Spinal cord (tissue), 10 donors: ENCODE data around the gene SARNP. TPM values are rescaled to one million over a fixed set of nuclear protein-coding genes. Genes with fewer than 3 reads are reported as not detected.
A peak's percentile ranks its signal among the peaks of the same experiment; 100 is the strongest.

Source experiments
- DNase-seq, 6 donors: peaks; one replicate each; pipeline versions ENCODE4 v3.0.0 to v3.0.0-alpha.2; 2013 to 2015; ENCODE audit warnings: low spot score in 6 of 6, low read depth in 4 of 6
- H3K27ac ChIP-seq: one replicate; pipeline ENCODE4 v1.5.1; 2013; ENCODE audit warnings: low read depth, low read length, control low read depth
- H3K27me3 ChIP-seq: one replicate; pipeline ENCODE4 v1.6.1; 2013; ENCODE audit warnings: low read length; ENCODE audit not compliant: control insufficient read depth, insufficient read depth
- H3K36me3 ChIP-seq: one replicate; pipeline ENCODE4 v1.6.1; 2013; ENCODE audit warnings: low read length; ENCODE audit not compliant: control insufficient read depth, insufficient read depth
- H3K4me1 ChIP-seq: one replicate; pipeline ENCODE4 v1.6.1; 2013; ENCODE audit warnings: low read length; ENCODE audit not compliant: control insufficient read depth, insufficient read depth
- H3K4me3 ChIP-seq: one replicate; pipeline ENCODE4 v1.5.1; 2013; ENCODE audit warnings: low read depth, low read length, control low read depth
- H3K9me3 ChIP-seq: one replicate; pipeline ENCODE4 v1.6.1; 2013; ENCODE audit warnings: low read length; ENCODE audit not compliant: control insufficient read depth, insufficient read depth
- WGBS: methylation state at CpG from one replicate; pipeline ENCODE4 v1.1.5; 2013; ENCODE audit warnings: missing lambda C conversion rate; ENCODE audit not compliant: insufficient coverage; 5-methylcytosine and 5-hydroxymethylcytosine counted together
- polyA plus RNA-seq, 2 donors: library from polyadenylated mRNA; unstranded; fragments of 120-200 nt; gene quantifications; one replicate each; pipeline ENCODE4 v1.2.1, GENCODE V29; 2013; ENCODE audit not compliant: insufficient read length in 2 of 2
- small RNA-seq: library from RNA; depleted of rRNA; stranded (forward); fragments of <200 nt; gene quantifications from one replicate; pipeline ENCODE3, GENCODE V24; 2014; ENCODE audit warnings: low replicate concordance
- total RNA-seq, 2 donors: library from RNA; depleted of rRNA in 1 of 2; stranded (reverse); fragments of 120-200 nt in 1 of 2; fragments of >200 nt in 1 of 2; gene quantifications; one replicate each; pipeline versions ENCODE4 v1.2.3 to v1.2.4, GENCODE V29; 2013 to 2014
- donor health status: healthy.

Gene SARNP
- total and polyA plus RNA-seq, 4 donors: 52.9 to 98.1 (median 91.2) TPM

GRCh38 chr12:55707841-55708694 is 109.5 kb downstream of the SARNP start, which contains the start of gene ITGA7:
TSS of gene ITGA7 (minus strand) at chr12:55707904. CDS start at chr12:55707682, 222 bp downstream.
- H3K27ac ChIP-seq: peak within 1 kb of the TSS; percentile 61
- DNase-seq: peak in 3 of 6 donors; percentile 57 to 91 (median 88)
- peaks cover 48% of the 10 kb centered on the region for H3K4me1 ChIP-seq
- H3K27me3 ChIP-seq: peaks cover 17% of the 10 kb centered on the region
- H3K4me3 ChIP-seq: peak within 1 kb of the TSS; percentile 72
- under 1% methylated on average over 24 of the region's 39 CpGs for WGBS
- H3K9me3 ChIP-seq: no peaks in the 10 kb centered on the region
- H3K36me3 ChIP-seq: peaks cover 2% of the 10 kb centered on the region

Small RNA genes within 50 kb of the gene (small RNA-seq; reads per million reads assigned to genes)
- gene AC009779.1: not detected
- gene RF00017: not detected

Other genes with a start within 250 kb of the SARNP start
- gene OR2AP1, start 245.3 kb downstream of the SARNP start, total RNA-seq: not detected
- not detected for gene OR2AP1, start 245.3 kb downstream of the SARNP start, polyA plus RNA-seq
- not detected for gene OR10P1, start 180.8 kb downstream of the SARNP start, total RNA-seq
- gene OR10P1, start 180.8 kb downstream of the SARNP start, polyA plus RNA-seq: not detected
- 10 to 100 TPM; 34.4 to 44.2 TPM for gene ITGA7, start 109.8 kb downstream of the SARNP start, total RNA-seq
- 100 to 1,000 TPM in 1 of 2 donors, 10 to 100 TPM in 1; 88.6 to 115 TPM for gene ITGA7, start 109.8 kb downstream of the SARNP start, polyA plus RNA-seq
- gene BLOC1S1, start 101.7 kb downstream of the SARNP start, total RNA-seq: 100 to 1,000 TPM in 1 of 2 donors, 10 to 100 TPM in 1; 45.7 to 187 TPM
- 100 to 1,000 TPM; 142 to 154 TPM for gene BLOC1S1, start 101.7 kb downstream of the SARNP start, polyA plus RNA-seq
- 10 to 100 TPM in 1 of 2 donors, 1 to 10 TPM in 1; 7.7 to 15.4 TPM for gene RDH5, start 97.3 kb downstream of the SARNP start, total RNA-seq
- gene RDH5, start 97.3 kb downstream of the SARNP start, polyA plus RNA-seq: 10 to 100 TPM in 1 of 2 donors, 1 to 10 TPM in 1; 9.2 to 18.3 TPM
- gene CD63, start 88.7 kb downstream of the SARNP start, total RNA-seq: 100 to 1,000 TPM; 419 to 943 TPM
- gene CD63, start 88.7 kb downstream of the SARNP start, polyA plus RNA-seq: 100 to 1,000 TPM; 485 to 576 TPM
- gene GDF11, start 74.6 kb downstream of the SARNP start, total RNA-seq: 10 to 100 TPM in 1 of 2 donors, 1 to 10 TPM in 1; 9.6 to 10.1 TPM
- gene GDF11, start 74.6 kb downstream of the SARNP start, polyA plus RNA-seq: 10 to 100 TPM; 32.3 to 36.1 TPM
- gene ORMDL2, start 317 bp upstream of the SARNP start, total RNA-seq: 10 to 100 TPM; 12.6 to 29.9 TPM
- 10 to 100 TPM; 23.4 to 25.7 TPM for gene ORMDL2, start 317 bp upstream of the SARNP start, polyA plus RNA-seq
- gene DNAJC14, start 11.9 kb upstream of the SARNP start, total RNA-seq: 10 to 100 TPM; 27.7 to 40.1 TPM
- 10 to 100 TPM; 24.9 to 25.7 TPM for gene DNAJC14, start 11.9 kb upstream of the SARNP start, polyA plus RNA-seq
- gene MMP19, start 25.2 kb upstream of the SARNP start, total RNA-seq: 1 to 10 TPM in 1 of 2 donors, under 1 TPM in 1; 0.20 to 1.5 TPM
- gene MMP19, start 25.2 kb upstream of the SARNP start, polyA plus RNA-seq: under 1 TPM; 0.54 to 0.74 TPM
- gene PYM1, start 110.2 kb upstream of the SARNP start, total RNA-seq: 10 to 100 TPM; 17.8 to 31.5 TPM
- gene PYM1, start 110.2 kb upstream of the SARNP start, polyA plus RNA-seq: 10 to 100 TPM; 33.2 to 36.7 TPM
- gene DGKA, start 113.4 kb upstream of the SARNP start, total RNA-seq: 10 to 100 TPM; 19.5 to 33.3 TPM
- 10 to 100 TPM; 33.1 to 35.0 TPM for gene DGKA, start 113.4 kb upstream of the SARNP start, polyA plus RNA-seq
- 1 to 10 TPM in 1 of 2 donors, under 1 TPM in 1; 0.79 to 8.8 TPM for gene PMEL, start 148.3 kb upstream of the SARNP start, total RNA-seq
- 1 to 10 TPM in 1 of 2 donors, under 1 TPM in 1; 0.70 to 1.5 TPM for gene PMEL, start 148.3 kb upstream of the SARNP start, polyA plus RNA-seq
- 10 to 100 TPM; 14.5 to 54.4 TPM for gene CDK2, start 149.1 kb upstream of the SARNP start, total RNA-seq
- 10 to 100 TPM; 25.5 to 32.0 TPM for gene CDK2, start 149.1 kb upstream of the SARNP start, polyA plus RNA-seq
- 10 to 100 TPM; 77.5 to 93.7 TPM for gene RAB5B, start 156.4 kb upstream of the SARNP start, total RNA-seq
- gene RAB5B, start 156.4 kb upstream of the SARNP start, polyA plus RNA-seq: 100 to 1,000 TPM; 153 to 160 TPM
- 10 to 100 TPM; 17.7 to 46.1 TPM for gene SUOX, start 179.6 kb upstream of the SARNP start, total RNA-seq
- 10 to 100 TPM; 36.7 to 45.6 TPM for gene SUOX, start 179.6 kb upstream of the SARNP start, polyA plus RNA-seq
- gene IKZF4, start 203.3 kb upstream of the SARNP start, total RNA-seq: 1 to 10 TPM; 3.4 to 5.2 TPM
- 10 to 100 TPM; 16.8 to 25.2 TPM for gene IKZF4, start 203.3 kb upstream of the SARNP start, polyA plus RNA-seq
- gene RPS26, start 224.2 kb upstream of the SARNP start, total RNA-seq: 100 to 1,000 TPM in 1 of 2 donors, 10 to 100 TPM in 1; 97.6 to 270 TPM
- 100 to 1,000 TPM; 118 to 209 TPM for gene RPS26, start 224.2 kb upstream of the SARNP start, polyA plus RNA-seq